Omental fat pad (tissue), 4 donors: ENCODE measurements around the gene ZNF462. TPM values are rescaled to one million over a fixed set of nuclear protein-coding genes. Genes with fewer than 3 reads are reported as not detected.
A peak's percentile ranks its signal among the peaks of the same experiment; 100 is the strongest.

Experiments used
- ATAC-seq: fragments of 150-250 bp; one replicate; pipeline ENCODE4 v1.9.1; 2016; ENCODE audit warnings: mild to moderate bottlenecking, moderate library complexity; ENCODE audit not compliant: low FRiP score
- DNase-seq: peaks from one replicate; pipeline ENCODE4 v3.0.0-alpha.2; 2019; ENCODE audit warnings: low spot score
- total RNA-seq, 4 donors: library from RNA; depleted of rRNA; stranded (reverse); fragments of >200 nt; gene quantifications; one replicate each; pipeline ENCODE4 v1.1.0, GENCODE V29; 2016
- TF ChIP-seq, protein P1 (sequence below), 3 donors: fragments of 450-650 bp; IDR thresholded peaks; one replicate each; pipeline ENCODE4 v1.5.1; 2016 to 2017; ENCODE audit warnings: antibody characterized with exemption in 3 of 3, mild to moderate bottlenecking in 3 of 3, moderate library complexity in 2 of 3

ZNF462 gene
- total RNA-seq, 4 donors from 2014 or later, result 16.2 to 18.5 (median 16.7) TPM

GRCh38 chr9:106916466-106917235, 53.7 kb downstream of the ZNF462 start:
- TF ChIP-seq, protein P1, sequence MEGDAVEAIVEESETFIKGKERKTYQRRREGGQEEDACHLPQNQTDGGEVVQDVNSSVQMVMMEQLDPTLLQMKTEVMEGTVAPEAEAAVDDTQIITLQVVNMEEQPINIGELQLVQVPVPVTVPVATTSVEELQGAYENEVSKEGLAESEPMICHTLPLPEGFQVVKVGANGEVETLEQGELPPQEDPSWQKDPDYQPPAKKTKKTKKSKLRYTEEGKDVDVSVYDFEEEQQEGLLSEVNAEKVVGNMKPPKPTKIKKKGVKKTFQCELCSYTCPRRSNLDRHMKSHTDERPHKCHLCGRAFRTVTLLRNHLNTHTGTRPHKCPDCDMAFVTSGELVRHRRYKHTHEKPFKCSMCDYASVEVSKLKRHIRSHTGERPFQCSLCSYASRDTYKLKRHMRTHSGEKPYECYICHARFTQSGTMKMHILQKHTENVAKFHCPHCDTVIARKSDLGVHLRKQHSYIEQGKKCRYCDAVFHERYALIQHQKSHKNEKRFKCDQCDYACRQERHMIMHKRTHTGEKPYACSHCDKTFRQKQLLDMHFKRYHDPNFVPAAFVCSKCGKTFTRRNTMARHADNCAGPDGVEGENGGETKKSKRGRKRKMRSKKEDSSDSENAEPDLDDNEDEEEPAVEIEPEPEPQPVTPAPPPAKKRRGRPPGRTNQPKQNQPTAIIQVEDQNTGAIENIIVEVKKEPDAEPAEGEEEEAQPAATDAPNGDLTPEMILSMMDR (IDR thresholded peaks at IDR 0.05), result no peak
- DNase-seq (no peak), ATAC-seq (peak; percentile 74)

DNA sequence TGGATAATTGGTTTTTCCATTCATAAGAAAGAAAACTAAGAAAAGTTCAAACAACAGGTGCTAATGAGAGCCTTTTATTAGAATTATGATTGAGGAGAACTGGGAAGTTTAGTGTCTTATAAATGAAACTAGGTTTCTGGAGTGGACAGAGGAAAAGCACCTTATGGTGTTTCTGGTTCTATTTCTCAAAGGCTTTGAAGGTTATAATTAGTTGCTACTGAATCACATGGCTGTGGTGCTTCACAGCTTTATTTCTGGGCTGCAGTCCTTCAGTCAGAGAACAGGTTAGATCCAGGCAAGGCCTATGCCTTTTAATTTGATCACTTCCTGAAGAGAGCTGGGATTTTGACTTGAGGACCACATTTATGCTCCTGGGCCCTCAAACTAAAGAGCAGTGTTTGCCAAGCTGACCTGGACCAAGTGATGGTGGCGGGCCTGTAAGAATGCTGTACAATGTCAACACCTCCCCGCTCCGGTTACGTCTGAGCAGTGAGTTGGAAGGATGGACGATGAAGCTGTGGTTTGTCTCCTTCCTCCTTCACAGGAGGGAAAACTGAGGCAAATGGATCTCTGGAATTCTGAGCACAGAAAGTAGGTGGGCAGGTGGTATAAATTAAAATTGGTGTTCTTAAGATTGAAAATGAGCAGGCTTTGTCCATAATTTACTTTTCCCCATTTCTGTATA, 56.0 kb downstream of the ZNF462 start:
- no peak for ATAC-seq
- TF ChIP-seq, protein P1 (IDR thresholded peaks at IDR 0.05), result no peak
- no peak for DNase-seq

DNA sequence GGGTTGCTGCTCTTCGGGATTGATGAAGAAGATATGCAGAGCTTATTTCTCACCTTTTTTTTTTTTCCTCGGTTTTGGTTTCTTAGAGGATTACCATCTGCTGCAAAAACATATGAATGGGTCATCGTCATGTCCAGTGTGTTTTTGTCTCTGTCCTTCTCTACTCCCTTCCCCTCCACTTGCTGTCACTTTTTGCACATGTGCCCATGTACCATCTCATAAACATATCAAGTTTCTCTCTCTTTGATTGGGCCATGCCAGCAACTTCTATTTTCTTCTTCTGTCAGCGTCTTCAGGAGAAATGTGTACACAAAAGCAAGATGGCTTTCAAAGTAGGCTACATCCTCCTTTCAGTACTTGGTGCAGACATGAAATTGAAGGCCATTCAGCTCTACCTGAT, 57.1 kb downstream of the ZNF462 start:
- DNase-seq (no peak), ATAC-seq (no peak)
- TF ChIP-seq, protein P1 (IDR thresholded peaks at IDR 0.05), result no peak

DNA sequence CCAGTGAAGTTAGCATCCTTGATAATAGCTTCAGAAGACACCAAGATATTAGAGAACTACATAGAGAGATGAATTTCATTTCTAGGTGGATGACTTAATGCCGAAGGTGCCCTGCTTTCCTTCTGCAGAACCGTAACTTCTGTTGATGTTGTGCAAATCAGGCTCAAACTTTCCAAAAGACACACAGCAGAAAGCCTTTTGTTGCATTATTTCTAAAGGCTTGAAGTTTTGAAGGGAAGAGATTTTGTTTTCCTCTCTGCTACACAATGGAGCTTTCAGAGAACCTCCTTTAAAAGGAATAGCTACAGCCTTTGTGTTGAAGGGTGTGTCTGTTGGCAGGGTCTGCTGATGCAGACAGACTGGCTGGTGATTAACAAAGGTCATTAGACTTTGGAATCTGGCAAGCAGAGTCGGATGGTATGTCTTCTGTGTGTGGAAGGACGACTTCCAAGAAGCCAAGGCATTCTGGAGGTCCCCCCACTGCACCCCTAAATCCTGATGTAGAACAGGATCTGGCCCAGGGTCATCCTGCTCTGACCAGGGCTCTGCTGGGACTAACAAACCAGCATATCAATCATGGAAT, 57.8 kb downstream of the ZNF462 start:
- ATAC-seq, result peak; percentile 35
- TF ChIP-seq, protein P1 (IDR thresholded peaks at IDR 0.05), result no peak
- DNase-seq, result no peak

- TF ChIP-seq, protein P1 (IDR thresholded peaks at IDR 0.05), result no peak
- DNase-seq, result no peak
- peak; percentile 60 for ATAC-seq
Measured at GRCh38 chr9:106921341-106921899, 58.5 kb downstream of the ZNF462 start.

DNA sequence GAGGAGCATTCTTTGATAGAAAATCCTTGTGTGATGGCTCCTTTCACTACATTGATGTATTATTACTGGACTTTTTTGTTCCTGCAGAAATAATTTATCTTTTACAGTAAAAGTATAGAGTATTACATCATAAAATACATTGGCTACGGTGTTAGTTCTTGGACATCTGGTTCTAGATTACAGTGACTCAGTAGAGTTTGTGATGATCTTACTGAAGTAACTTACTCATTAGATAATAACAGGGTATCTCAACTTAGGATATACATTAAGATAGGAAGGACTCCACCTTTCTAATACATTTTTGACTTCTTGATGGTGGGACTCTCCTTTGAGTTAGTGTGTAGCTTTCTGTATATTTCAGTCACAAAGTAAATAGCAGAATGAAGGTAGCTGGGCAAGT, 59.1 kb downstream of the ZNF462 start:
- no peak for DNase-seq
- TF ChIP-seq, protein P1 (IDR thresholded peaks at IDR 0.05), result no peak

More for the DNA sequence above, 59.1 kb downstream of the ZNF462 start:
- no peak for ATAC-seq
